H1 (cell line): ENCODE measurements around the gene MGARP. TPM values are rescaled to one million over a fixed set of nuclear protein-coding genes. Genes with fewer than 3 reads are reported as not detected.
A peak's percentile ranks its signal among the peaks of the same experiment; 100 is the strongest.

ENCODE experiments used
- CTCF ChIA-PET: fragments of 300-600 bp; sonication (Branson Sonifier 250); formaldehyde crosslinking; loops from one replicate; lab custom pipeline; 2021; ENCODE audit not compliant: partially characterized antibody; lab: Charles Lee
- POLR2A ChIA-PET: fragments of 300-600 bp; sonication (Branson Sonifier 250); formaldehyde crosslinking; loops from one replicate; lab custom pipeline; 2021; ENCODE audit warnings: inconsistent platforms; ENCODE audit not compliant: partially characterized antibody; lab: Charles Lee
- DNase-seq, 2 experiments: peaks; one replicate each; pipeline versions ENCODE4 v3.0.0 to v3.0.0-alpha.2; 2010 to 2022; ENCODE audit warnings: low spot score in 2 of 2, low read depth in 1 of 2, mixed read lengths in 1 of 2
- FAIRE-seq: peaks from 2 replicates; lab custom pipeline; 2011; peaks lifted over from hg19 to GRCh38; lab: Jason Lieb, UNC
- H2AFZ ChIP-seq: 2 replicates; pipeline ENCODE4 v1.8.1; 2012; ENCODE audit warnings: low read length, inconsistent platforms
- H2AK5ac ChIP-seq: 2 replicates; pipeline ENCODE4 v1.6.1; 2013; ENCODE audit warnings: low read depth, low read length
- H2BK120ac ChIP-seq: replicated peaks from 2 replicates; pipeline ENCODE3; 2013; ENCODE audit warnings: low read depth, low read length, inconsistent platforms
- H2BK12ac ChIP-seq: 2 replicates; pipeline ENCODE4 v1.6.1; 2013; ENCODE audit warnings: low read depth, low read length
- H2BK15ac ChIP-seq: 2 replicates; pipeline ENCODE4 v1.6.1; 2013; ENCODE audit warnings: low read length
- H2BK20ac ChIP-seq: 2 replicates; pipeline ENCODE4 v1.6.1; 2013; ENCODE audit warnings: low read length
- H2BK5ac ChIP-seq: 2 replicates; pipeline ENCODE4 v1.6.1; 2013; ENCODE audit warnings: low read depth, low read length
- H3K14ac ChIP-seq: 2 replicates; pipeline ENCODE4 v1.6.1; 2013; ENCODE audit warnings: inconsistent platforms; ENCODE audit not compliant: insufficient read length
- H3K18ac ChIP-seq: 2 replicates; pipeline ENCODE4 v1.6.1; 2013; ENCODE audit warnings: low read length; ENCODE audit errors: extremely low read depth
- H3K23ac ChIP-seq: 2 replicates; pipeline ENCODE4 v1.6.1; 2013; ENCODE audit warnings: inconsistent platforms; ENCODE audit not compliant: insufficient read length
- H3K23me2 ChIP-seq: 2 replicates; pipeline ENCODE4 v1.6.1; 2013; ENCODE audit warnings: low read depth, low read length
- H3K27ac ChIP-seq: 2 replicates; pipeline ENCODE4 v1.6.1; 2011; ENCODE audit warnings: low read depth, low read length, inconsistent platforms
- H3K27me3 ChIP-seq, 4 experiments: replicated peaks in 1 of 4; 1 replicate in 1 of 4; 2 replicates in 3 of 4; pipeline versions ENCODE4 v1.6.1 to v1.8.1; 2011 to 2013; ENCODE audit warnings: low read length in 3 of 4, mild to moderate bottlenecking in 3 of 4, inconsistent platforms in 2 of 4, mixed read lengths in 2 of 4, moderate library complexity in 1 of 4; ENCODE audit not compliant: control insufficient read depth in 3 of 4, insufficient read depth in 3 of 4; ENCODE audit errors: extremely low read depth in 1 of 4
- H3K36me3 ChIP-seq, 4 experiments: 2 replicates each; pipeline versions ENCODE4 v1.6.1 to v1.8.1; 2011 to 2013; ENCODE audit warnings: mild to moderate bottlenecking in 4 of 4, low read length in 3 of 4, moderate library complexity in 2 of 4, control low read depth in 1 of 4, inconsistent platforms in 1 of 4; ENCODE audit not compliant: insufficient read depth in 4 of 4, control insufficient read depth in 2 of 4
- H3K4ac ChIP-seq: replicated peaks from 2 replicates; pipeline ENCODE3; 2013; ENCODE audit warnings: low read length, low read depth, mixed read lengths, inconsistent platforms; ENCODE audit not compliant: insufficient read length
- H3K4me1 ChIP-seq, 4 experiments: replicated peaks in 1 of 4; 1 replicate in 1 of 4; 2 replicates in 3 of 4; pipeline versions ENCODE4 v1.6.1 to v1.8.1; 2011 to 2013; ENCODE audit warnings: low read length in 3 of 4, inconsistent platforms in 2 of 4, mixed read lengths in 1 of 4; ENCODE audit not compliant: insufficient read depth in 4 of 4, control insufficient read depth in 3 of 4
- H3K4me2 ChIP-seq, 2 experiments: 2 replicates each; pipeline versions ENCODE4 v1.6.1 to v1.8.1; 2011 to 2013; ENCODE audit warnings: low read depth in 2 of 2, low read length in 2 of 2, control low read depth in 1 of 2, inconsistent platforms in 1 of 2, mild to moderate bottlenecking in 1 of 2; ENCODE audit not compliant: insufficient read depth in 1 of 2
- H3K4me3 ChIP-seq, 4 experiments: fragments of 200-600, 300-600 bp in 1 of 4; sonication (generic), shearing (Covaris generic), sonication (Bioruptor Twin) in 1 of 4; 2 replicates each; pipeline versions ENCODE4 v1.5.1 to v1.8.1; 2011 to 2016; ENCODE audit warnings: low read length in 4 of 4, low read depth in 3 of 4, control low read depth in 2 of 4, inconsistent platforms in 2 of 4, mild to moderate bottlenecking in 2 of 4, mixed read lengths in 1 of 4, moderate library complexity in 1 of 4; ENCODE audit not compliant: insufficient read depth in 2 of 4; ENCODE audit errors: extremely low read depth in 1 of 4
- H3K56ac ChIP-seq: replicated peaks from 2 replicates; pipeline ENCODE3; 2013; ENCODE audit warnings: low read depth, mild to moderate bottlenecking, mixed read lengths, low read length, inconsistent platforms; ENCODE audit not compliant: insufficient read length
- H3K79me1 ChIP-seq: 2 replicates; pipeline ENCODE4 v1.6.1; 2013; ENCODE audit warnings: low read depth, low read length, control low read depth
- H3K79me2 ChIP-seq, 2 experiments: 2 replicates each; pipeline versions ENCODE4 v1.6.1 to v1.8.1; 2012 to 2013; ENCODE audit warnings: low read length in 2 of 2, mild to moderate bottlenecking in 2 of 2, inconsistent platforms in 1 of 2; ENCODE audit not compliant: insufficient read depth in 2 of 2, control insufficient read depth in 1 of 2
- H3K9ac ChIP-seq, 4 experiments: replicated peaks in 1 of 4; 1 replicate in 1 of 4; 2 replicates in 3 of 4; pipeline versions ENCODE4 v1.6.1 to v1.8.1; 2011 to 2013; ENCODE audit warnings: low read depth in 3 of 4, low read length in 3 of 4, control low read depth in 2 of 4, mild to moderate bottlenecking in 2 of 4, moderate library complexity in 2 of 4, inconsistent platforms in 1 of 4; ENCODE audit errors: extremely low read depth in 1 of 4
- H3K9me3 ChIP-seq, 2 experiments: 2 replicates each; pipeline versions ENCODE4 v1.6.1 to v1.8.1; 2012 to 2013; ENCODE audit warnings: mild to moderate bottlenecking in 2 of 2, moderate library complexity in 2 of 2, control low read depth in 1 of 2, inconsistent platforms in 1 of 2, low read depth in 1 of 2, low read length in 1 of 2, mixed read lengths in 1 of 2; ENCODE audit not compliant: insufficient read depth in 2 of 2
- H4K20me1 ChIP-seq, 2 experiments: replicated peaks in 1 of 2; 2 replicates each; pipeline versions ENCODE3 to v1.8.1; 2011 to 2013; ENCODE audit warnings: inconsistent platforms in 2 of 2, low read length in 2 of 2, mild to moderate bottlenecking in 1 of 2; ENCODE audit not compliant: insufficient read depth in 2 of 2, control insufficient read depth in 1 of 2
- H4K5ac ChIP-seq: 2 replicates; pipeline ENCODE4 v1.6.1; 2013; ENCODE audit warnings: low read length, low read depth, mixed read lengths, inconsistent platforms; ENCODE audit not compliant: insufficient read length
- H4K8ac ChIP-seq: 2 replicates; pipeline ENCODE4 v1.8.0; 2013; ENCODE audit warnings: mild to moderate bottlenecking, moderate library complexity, low read length, inconsistent platforms; ENCODE audit not compliant: insufficient read depth; ENCODE audit errors: extremely low read depth
- H4K91ac ChIP-seq: replicated peaks from 2 replicates; pipeline ENCODE3; 2013; ENCODE audit warnings: low read length, mixed read lengths, inconsistent platforms; ENCODE audit not compliant: insufficient read length
- CTCF ChIP-seq, 3 experiments: IDR thresholded peaks; 1 replicate in 2 of 3; 2 replicates in 1 of 3; pipeline versions ENCODE4 v1.5.1 to v1.6.1; 2011; ENCODE audit warnings: low read length in 3 of 3, mild to moderate bottlenecking in 3 of 3, inconsistent platforms in 2 of 3, low read depth in 1 of 3, moderate library complexity in 1 of 3; ENCODE audit not compliant: insufficient read depth in 1 of 3; ENCODE audit errors: control extremely low read depth in 1 of 3
- MAFK ChIP-seq: IDR thresholded peaks from 2 replicates; pipeline ENCODE4 v1.6.1; 2012; ENCODE audit warnings: low read depth, mild to moderate bottlenecking, improper control_type of control experiment, low read length
- RAD21 ChIP-seq, 2 experiments: IDR thresholded peaks in 1 of 2; conservative IDR thresholded peaks in 1 of 2; 2 replicates each; pipeline ENCODE4 v1.6.1; 2011; ENCODE audit warnings: low read depth in 2 of 2, low read length in 2 of 2, improper control_type of control experiment in 1 of 2, inconsistent platforms in 1 of 2, mild to moderate bottlenecking in 1 of 2, moderate library complexity in 1 of 2
- TEAD4 ChIP-seq: IDR thresholded peaks from 2 replicates; pipeline ENCODE4 v1.6.1; 2012; ENCODE audit warnings: low read depth, low read length, inconsistent platforms, mixed read lengths
- WGBS, 2 experiments: shearing (Covaris generic) in 1 of 2; methylation state at CpG; one replicate each; pipeline versions ENCODE4 v1.1.6 to v1.1.7; 2013 to 2015; ENCODE audit warnings: low lambda C conversion rate in 2 of 2, mixed read lengths in 2 of 2, inconsistent platforms in 1 of 2, low coverage in 1 of 2, missing lambda C conversion rate in 1 of 2; ENCODE audit not compliant: insufficient replicate concordance in 2 of 2, insufficient coverage in 1 of 2, insufficient read length in 1 of 2; ENCODE audit errors: extremely low coverage in 1 of 2, missing lambda C conversion rate in 1 of 2; 5-methylcytosine and 5-hydroxymethylcytosine counted together
- polyA plus RNA-seq, 7 experiments: library from polyadenylated mRNA; depleted of rRNA in 3 of 7; stranded (reverse) in 5 of 7; unstranded in 2 of 7; fragments of >200 nt in 5 of 7; fragments of 200-250 nt in 2 of 7; gene quantifications; 1 replicate in 5 of 7; 2 replicates in 1 of 7; 4 replicates in 1 of 7; pipeline versions ENCODE4 v1.2.1 to v1.2.3, GENCODE V29; 2011 to 2013; ENCODE audit warnings: missing spikeins in 2 of 7, mixed read lengths in 2 of 7
- total RNA-seq: library from RNA; stranded (reverse); fragmentation: NEBNext Ultra II Directional; extraction: Animal tissue kit (Norgen Biotek cat#: 25700); gene quantifications from 2 replicates; pipeline ENCODE4 v1.2.1, GENCODE V29; 2021

Gene MGARP
- total and polyA plus RNA-seq, 2 of the 8 experiments (the other 6 are each of a cell fraction or from before 2014, with no cell fraction given): 2.8 to 4.5 TPM

- no peak overlapping the region for H3K23ac ChIP-seq
- no peak overlapping the region for H2BK5ac ChIP-seq
- no peak overlapping the region for H2BK20ac ChIP-seq
- H3K18ac ChIP-seq: no peak overlapping the region
- H2AK5ac ChIP-seq: no peak overlapping the region
- WGBS, 2 experiments: 62% methylated on average over 3 of the region's 3 CpGs; no CpG with 5 or more reads in 1 of the 2 experiments
- H3K23me2 ChIP-seq: no peaks in the 10 kb centered on the region
- H2BK120ac ChIP-seq: no peak overlapping the region
- H3K14ac ChIP-seq: no peak overlapping the region
- no peaks in the 10 kb centered on the region for H3K27me3 ChIP-seq
- no peak overlapping the region for H4K8ac ChIP-seq
- H3K4me3 ChIP-seq: no peak overlapping the region
- H2BK15ac ChIP-seq: no peak overlapping the region
- no peak for DNase-seq
- no peak overlapping the region for H2BK12ac ChIP-seq
- no peaks in the 10 kb centered on the region for H3K79me1 ChIP-seq
- no peak overlapping the region for H3K56ac ChIP-seq
- no peak overlapping the region for H2AFZ ChIP-seq
- FAIRE-seq: peak; percentile 24
- H3K4me1 ChIP-seq: peaks cover 0 to 7% (median 2%) of the 10 kb centered on the region in 4 experiments; a peak in 3 of 7 replicates
- H3K9ac ChIP-seq: no peak overlapping the region
- no peaks in the 10 kb centered on the region for H3K9me3 ChIP-seq
- no peak overlapping the region for H3K27ac ChIP-seq
- ChIA-PET CTCF (interaction anchor here (0.5 to 3.1 kb wide), 4 partner anchors 10 to 27 kb away, joined by 3 to 16 read pairs (median 6); no protein-coding TSS in a partner anchor), POLR2A (no interaction called here)
- H3K36me3 ChIP-seq: no peaks in the 10 kb centered on the region
- no peaks in the 10 kb centered on the region for H3K79me2 ChIP-seq
- H3K4ac ChIP-seq: no peak overlapping the region
- H3K4me2 ChIP-seq: no peak overlapping the region
- H4K20me1 ChIP-seq: no peaks in the 10 kb centered on the region
- TF ChIP-seq RAD21 (IDR thresholded peaks at IDR 0.05 in 1 of 2, conservative IDR thresholded peaks at IDR 0.05 in 1 of 2; ENCODE audit: low read depth in 2 of 2, low read length in 2 of 2) (peak; percentile 48 to 59), MAFK (no peak), CTCF (IDR thresholded peaks at IDR 0.05; ENCODE audit: control extremely low read depth in 1 of 3, insufficient read depth in 1 of 3, low read depth in 1 of 3, low read length in 3 of 3) (peak in 2 of 3 experiments; percentile 16 to 60; a peak in 2 of 4 replicates), TEAD4 (peak; percentile 64; the same call in 1 of the 2 replicates)
- no peak overlapping the region for H4K5ac ChIP-seq
- no peak overlapping the region for H4K91ac ChIP-seq
Measured at GRCh38 chr4:139229534-139230039, 50.4 kb downstream of the MGARP start.
